ENCODE measurements around the gene ZNF208.
"Not testable (repeated sequence)": the region's sequence is repeated elsewhere in the genome, so short reads cannot be mapped to it uniquely, and the experiment has no call there.

- not testable (repeated sequence) for TF ChIP-seq SP1 (IDR thresholded peaks at IDR 0.05; ENCODE audit: low read depth, low read length); EZH2 (IDR thresholded peaks at IDR 0.05; ENCODE audit: low read depth, low read length, severe bottlenecking); CHD2 (IDR thresholded peaks at IDR 0.05; ENCODE audit: low read length); ZNF274 (IDR thresholded peaks at IDR 0.05; ENCODE audit: borderline replicate concordance, extremely low read depth, low read length); SUZ12 (IDR thresholded peaks at IDR 0.05; ENCODE audit: low read length)
These were observed 125.2 kb downstream of the ZNF208 start for GRCh38 chr19:21885516-21885915.

Measured in H1 (cell line).